GM19193 (cell line): ENCODE results near the gene GOLGA8S.
"Not testable (repeated sequence)": the region's sequence is repeated elsewhere in the genome, so short reads cannot be mapped to it uniquely, and the experiment has no call there.

Experiments
- POLR2A ChIP-seq: IDR thresholded peaks from 4 replicates; pipeline ENCODE4 v1.6.1; 2011; ENCODE audit not compliant: insufficient read depth, insufficient read length; ENCODE audit errors: extremely low read depth

Gene GOLGA8S

GRCh38 chr15:23354448-23354847 is at the start of gene GOLGA8S:
TSS of gene GOLGA8S (plus strand) at chr15:23354748. CDS start at chr15:23354810, 62 bp downstream.
- not testable (repeated sequence) for TF ChIP-seq POLR2A

- TF ChIP-seq POLR2A, result not testable (repeated sequence)
Measured at GRCh38 chr15:23334096-23334495, 20.5 kb upstream of the GOLGA8S start, which contains the start of gene GOLGA6L26. TSS of gene GOLGA6L26 (minus strand) at chr15:23334196. CDS start at chr15:23334135, 61 bp downstream.

GRCh38 chr15:23370578-23370977 is 16.0 kb downstream of the GOLGA8S start:
- TF ChIP-seq POLR2A, result no peak

DNA sequence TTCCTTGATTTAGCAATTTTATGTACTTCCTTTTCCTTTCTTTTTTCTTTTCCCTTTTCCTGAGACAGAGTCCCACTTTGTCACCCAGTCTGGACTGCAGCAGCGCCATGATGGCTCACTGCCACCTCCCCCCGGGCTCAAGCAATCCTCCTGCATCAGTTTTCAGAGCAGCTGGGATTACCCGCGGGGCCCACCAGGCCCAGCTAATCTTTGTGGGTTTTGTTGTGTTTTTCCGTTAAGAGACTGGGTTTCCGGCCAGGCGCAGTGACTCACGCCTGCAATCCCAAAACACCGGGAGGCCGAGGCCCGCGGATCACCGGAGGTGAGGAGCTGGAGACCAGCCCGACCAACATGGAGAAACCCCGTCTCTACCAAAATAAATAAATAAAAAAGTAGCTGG is 17.7 kb downstream of the GOLGA8S start:
- no peak for TF ChIP-seq POLR2A

- TF ChIP-seq POLR2A, result no peak
Measured at GRCh38 chr15:23384371-23384770, 29.8 kb downstream of the GOLGA8S start.

DNA sequence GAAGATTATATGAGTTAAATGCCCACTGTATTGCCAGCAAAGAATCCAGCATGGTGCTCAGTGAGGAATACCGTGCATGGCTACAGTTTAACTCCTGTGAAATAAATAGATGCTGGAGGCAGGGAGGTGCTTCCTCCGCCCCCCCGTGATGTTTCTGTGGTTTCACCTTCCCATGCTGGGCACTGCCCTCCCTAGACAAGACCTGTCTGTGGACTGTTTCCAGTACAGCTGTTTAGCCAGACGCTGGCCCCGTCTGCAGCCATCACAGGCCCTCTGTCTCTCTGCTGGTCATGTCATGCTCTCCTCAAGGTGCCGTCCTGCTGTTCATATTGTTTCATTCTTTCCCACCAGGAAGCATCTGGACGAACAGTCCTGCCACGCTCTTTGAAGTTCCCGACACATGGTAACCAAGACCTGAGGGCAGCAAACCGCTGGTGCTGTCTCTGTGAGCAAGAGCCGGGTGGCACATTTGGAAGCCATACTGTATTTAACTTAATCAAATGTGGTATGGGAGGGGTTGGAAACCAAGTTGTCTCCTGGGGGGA is 31.4 kb downstream of the GOLGA8S start:
- TF ChIP-seq POLR2A, result no peak

DNA sequence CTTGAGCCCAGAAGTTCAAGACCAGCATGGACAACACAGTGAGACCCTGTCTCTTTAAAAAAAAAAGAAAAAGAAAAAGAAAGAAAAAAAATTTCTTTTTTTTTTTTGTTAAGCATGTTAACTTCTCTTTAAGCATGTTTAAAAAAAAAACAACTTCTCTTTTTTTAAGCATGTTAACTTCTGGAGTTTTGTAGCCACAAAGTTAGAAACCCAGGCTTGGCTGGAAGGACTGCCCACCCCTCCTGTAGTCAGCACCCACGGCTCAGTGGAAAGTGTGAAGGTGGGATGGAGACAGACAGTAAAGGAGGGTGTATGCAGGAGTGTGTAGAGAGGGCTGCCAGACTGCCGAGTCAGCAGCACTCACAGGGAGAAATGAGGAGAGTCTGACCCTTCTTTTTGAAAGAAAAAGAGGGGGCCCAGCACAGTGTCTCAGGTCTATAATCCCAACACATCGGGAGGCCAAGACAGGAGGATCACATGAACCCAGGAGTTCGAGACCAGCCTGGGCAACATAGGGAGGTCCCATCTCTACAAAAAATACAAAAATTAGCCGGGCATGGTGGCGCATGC is 33.2 kb downstream of the GOLGA8S start:
- no peak for TF ChIP-seq POLR2A

- no peak for TF ChIP-seq POLR2A
Measured at GRCh38 chr15:23395030-23395692, 40.6 kb downstream of the GOLGA8S start.

DNA sequence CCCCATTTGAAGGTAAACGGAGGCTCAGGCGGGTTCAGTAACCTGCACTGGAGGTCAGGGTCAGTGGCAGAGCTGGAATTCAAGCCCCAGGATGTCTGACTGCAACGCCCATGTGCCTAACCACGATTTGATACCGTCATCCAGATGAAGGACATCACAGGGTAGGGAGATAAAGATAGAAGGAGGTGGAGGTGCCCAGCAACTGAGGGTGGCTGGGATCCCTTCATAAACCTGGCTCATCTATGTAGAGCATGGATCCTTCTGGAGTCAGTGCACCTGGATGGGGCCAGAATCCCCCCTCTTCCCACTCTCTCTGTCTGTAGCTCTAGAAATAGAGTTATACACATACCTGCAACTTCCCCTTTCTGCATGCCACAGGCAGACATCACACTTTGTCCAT is 41.3 kb downstream of the GOLGA8S start:
- TF ChIP-seq POLR2A, result no peak

- no peak for TF ChIP-seq POLR2A
Measured at GRCh38 chr15:23397779-23398178, 43.2 kb downstream of the GOLGA8S start.

- TF ChIP-seq POLR2A, result no peak
Measured at GRCh38 chr15:23401627-23402026, 47.1 kb downstream of the GOLGA8S start.

- TF ChIP-seq POLR2A, result no peak
Measured at GRCh38 chr15:23402140-23402539, 47.6 kb downstream of the GOLGA8S start.

DNA sequence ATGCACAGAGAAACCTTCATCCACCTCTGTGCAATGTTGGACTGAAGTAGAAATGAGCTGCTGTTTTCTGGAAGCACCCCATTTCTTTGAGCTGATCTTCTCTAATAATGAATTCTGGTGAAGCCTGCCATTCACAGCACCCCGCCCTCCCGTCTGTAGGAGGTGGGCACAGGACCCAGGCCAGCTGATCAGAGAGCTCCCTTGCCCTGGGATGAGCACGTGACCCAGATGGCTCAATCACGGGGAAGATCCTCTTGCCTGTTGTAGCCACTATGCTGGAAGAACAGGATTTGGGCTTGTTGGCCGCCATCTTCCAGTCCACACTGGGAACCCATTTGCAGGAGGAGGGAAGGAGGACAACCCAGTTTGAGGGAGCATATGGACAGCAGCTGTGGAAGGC is 48.0 kb downstream of the GOLGA8S start:
- no peak for TF ChIP-seq POLR2A

DNA sequence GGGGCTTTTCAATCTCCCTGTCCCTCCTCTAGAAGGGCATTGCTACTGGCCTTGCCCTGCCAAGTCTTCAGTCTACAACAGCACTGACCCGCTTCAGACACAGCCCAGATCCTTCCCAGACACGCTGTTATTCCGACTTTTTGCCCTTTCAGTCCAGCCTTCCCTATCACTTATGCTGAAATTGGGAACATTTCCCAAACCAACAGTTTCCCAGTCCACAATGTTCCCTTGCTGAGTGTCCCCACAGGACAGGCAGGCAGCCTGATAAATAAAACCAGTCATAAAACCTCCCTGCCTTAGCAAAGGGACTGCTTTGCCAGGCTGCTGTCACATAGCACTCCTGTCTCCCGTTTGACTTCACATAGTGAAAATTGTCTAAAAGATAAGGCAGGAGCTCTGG is 49.0 kb downstream of the GOLGA8S start:
- TF ChIP-seq POLR2A, result no peak

- no peak for TF ChIP-seq POLR2A
Measured at GRCh38 chr15:23411841-23412240, 57.3 kb downstream of the GOLGA8S start.
